8988T (cell line): ENCODE data around the gene KCNQ1OT1.

Source experiments
- DNase-seq: peaks from one replicate; pipeline ENCODE4 v3.0.0; 2011

The KCNQ1OT1 gene

DNA sequence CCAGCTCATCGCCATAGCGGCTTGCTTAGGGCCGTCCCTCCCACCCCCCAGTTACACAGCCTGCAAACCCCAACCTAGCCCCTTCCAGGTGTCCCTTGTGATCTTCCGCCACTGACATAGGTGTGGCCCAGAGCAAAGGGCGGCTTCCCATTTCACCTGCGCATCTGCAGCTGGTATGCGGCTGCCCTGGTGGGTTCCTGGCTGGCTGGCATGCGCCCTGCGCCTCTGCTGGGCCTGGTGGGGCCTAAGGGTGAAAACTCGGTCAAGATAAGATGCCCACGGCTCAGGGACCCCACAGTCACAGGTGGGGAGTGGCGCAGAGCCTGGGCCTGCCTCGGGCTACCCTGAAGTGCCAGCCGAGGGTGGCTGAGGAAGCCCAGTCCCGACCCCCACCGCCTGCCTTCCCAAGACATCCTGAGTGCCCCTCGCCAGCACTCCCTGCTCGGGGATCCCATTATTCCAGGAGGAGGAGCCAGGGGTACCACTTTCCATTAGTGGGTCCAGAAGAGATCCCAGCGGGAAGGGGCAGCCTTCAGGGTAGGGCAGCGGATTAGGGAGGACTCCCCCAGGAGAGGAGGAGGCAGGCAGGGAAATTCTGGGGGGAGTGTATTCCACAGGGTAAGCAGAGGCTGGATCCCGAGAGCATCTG lies 36.9 kb upstream of the KCNQ1OT1 start:
- no peak for DNase-seq

DNA sequence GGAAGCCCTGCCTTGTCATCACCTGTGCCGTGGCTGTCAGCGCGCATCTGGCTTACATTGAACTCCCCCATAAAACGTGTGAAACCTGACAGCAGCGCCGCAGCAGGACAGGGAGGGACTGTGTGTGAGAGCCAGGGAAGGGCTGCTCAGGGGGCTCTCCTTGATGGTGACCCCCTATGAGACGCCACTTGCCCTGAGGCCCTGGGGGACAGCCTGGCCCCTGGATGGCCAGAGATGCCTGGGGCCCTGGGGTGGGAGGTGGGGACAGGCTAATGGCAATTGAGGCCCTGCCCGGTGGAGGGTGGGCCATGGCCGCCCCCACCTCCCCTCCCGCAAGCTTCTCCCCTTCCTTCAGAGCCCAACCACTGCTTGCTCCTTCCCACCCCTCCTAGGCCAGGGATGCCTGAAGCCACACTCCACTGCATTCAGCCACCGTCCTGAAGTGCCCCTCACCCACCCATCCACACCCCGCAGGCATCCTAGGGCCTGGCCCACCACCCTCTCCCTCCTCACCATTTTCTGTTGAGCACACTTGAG lies 35.3 kb upstream of the KCNQ1OT1 start:
- DNase-seq, result no peak

- DNase-seq, result no peak
These were observed 34.6 kb upstream of the KCNQ1OT1 start for GRCh38 chr11:2734181-2735052.

- no peak for DNase-seq
These were observed 33.3 kb upstream of the KCNQ1OT1 start for GRCh38 chr11:2732940-2733628.

DNA sequence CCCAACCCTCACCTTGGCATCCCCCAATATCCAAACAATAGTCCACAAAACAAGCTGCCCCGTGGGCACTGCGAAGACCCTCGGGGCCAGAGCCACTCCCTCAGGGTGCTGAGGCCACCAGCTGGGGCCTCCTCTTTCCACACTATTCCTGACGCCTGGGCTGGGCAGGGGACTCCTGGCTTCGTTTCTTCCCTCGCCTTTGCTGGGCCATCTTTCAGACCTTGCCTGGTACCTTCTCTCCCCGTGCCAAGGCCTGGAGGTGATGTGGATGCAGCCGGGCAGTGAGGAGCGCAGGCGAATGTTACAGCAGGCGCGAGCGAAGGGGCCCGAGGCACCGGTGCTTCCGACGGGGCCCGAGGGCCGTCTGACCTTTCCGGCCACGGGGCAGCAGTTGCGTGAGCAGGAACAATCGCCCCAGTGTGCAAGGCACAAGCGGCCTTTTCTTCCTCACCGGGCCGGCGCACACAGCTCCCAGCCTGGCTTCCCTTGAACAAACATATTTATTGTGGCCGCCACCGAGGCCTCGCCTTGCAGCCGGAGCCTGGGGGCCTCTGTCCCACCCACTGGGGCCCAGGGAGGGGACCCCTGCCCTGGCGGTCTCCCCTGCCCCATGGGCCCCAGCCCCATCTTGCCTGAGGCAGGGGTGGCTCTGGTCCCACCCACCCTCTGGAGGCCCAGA lies 32.6 kb upstream of the KCNQ1OT1 start:
- no peak for DNase-seq

GRCh38 chr11:2731130-2732125 lies 31.6 kb upstream of the KCNQ1OT1 start:
- DNase-seq, result no peak

DNA sequence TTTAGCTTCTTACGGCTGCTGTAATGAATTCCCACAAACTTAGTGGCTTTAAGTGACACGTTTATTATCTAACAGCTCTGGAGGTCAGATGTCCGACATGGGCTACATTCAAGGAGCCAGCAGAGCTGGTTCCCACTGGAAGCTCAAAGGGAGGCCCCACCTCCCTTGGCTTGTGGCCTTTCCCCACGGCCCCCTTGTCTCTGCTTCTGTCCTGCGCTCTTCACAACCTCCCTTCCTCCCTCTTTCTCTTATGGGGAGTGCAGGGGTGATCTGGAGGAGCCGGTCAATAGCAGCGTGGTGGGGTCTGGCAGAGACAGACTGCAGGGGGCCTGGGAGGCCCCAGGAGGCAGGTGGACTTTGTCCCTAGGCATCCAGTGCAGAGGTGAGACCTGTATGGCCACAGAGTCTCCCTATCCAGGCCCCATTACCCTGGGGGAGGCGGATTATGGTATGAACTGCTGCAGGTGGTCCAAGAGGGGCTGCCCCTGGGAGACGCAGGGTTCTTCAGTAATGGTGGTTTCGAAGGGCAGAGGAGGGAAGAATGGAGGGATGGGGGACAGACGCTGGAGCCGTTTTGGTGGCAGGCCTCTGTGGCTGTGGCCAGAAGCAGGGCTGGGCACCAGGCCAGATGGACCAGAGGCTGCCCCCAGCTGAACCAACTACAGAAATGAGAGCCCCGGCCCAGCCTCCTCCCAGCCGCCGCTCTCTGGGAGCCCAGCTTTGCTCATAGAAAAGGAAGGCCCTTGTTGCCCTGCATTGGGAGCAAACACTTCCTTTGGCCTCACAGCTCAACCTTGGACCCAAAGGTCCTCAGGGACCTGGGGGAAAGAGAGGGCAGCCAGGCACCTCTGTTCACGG lies 30.7 kb upstream of the KCNQ1OT1 start:
- no peak for DNase-seq

DNA sequence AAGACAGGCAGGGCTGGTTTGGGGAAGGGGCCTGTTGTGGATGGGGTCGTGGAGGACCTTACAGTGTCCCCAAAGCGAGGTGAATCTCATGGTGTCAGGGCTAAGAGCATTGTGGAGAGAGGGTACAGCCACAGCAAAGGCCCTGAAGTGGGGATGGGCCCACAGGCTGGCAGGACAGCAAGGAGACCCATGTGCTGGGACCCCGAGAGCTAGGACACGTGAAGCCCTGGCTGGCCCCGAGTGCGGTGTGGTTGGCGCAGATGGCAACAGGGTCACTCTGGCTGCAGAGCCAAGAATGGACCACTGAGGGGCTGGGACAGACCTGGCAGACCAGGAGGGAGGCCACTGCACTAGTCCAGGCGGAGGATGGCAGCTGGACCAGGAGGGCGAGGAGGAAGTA lies 30.0 kb upstream of the KCNQ1OT1 start:
- DNase-seq, result no peak

DNA sequence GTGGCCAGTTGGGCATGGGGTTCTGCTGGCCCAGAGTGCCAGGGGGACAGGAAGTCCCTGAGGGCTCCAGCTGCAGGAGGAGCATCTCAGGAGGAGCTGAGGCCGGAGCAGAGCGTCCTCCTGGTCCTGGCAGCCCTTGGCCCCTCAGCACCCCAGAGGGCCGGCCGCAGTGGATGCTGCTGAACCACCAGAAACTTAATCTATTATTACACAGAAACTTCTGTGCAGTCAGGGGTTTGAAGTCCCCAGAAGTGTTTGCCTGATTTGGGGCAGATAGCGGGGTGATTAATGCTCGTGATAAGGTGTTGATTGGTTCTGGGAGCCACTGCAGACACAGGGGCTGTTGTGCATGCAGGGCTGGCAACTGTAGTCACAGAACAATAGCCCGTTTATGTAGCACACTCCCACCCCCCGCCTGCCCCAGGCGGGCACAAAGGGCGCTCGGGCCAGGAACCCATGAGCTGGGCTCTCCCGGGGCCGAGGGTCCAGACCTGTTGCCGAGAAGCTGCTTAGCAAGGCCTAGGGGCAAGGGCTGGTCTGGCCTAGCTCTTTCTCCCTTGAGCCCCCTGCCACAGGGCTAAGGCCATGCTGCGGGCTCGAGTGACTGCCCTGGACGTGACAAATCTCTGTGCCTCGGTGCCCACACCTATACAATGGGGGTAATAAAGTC lies 29.0 kb upstream of the KCNQ1OT1 start:
- no peak for DNase-seq

GRCh38 chr11:2728128-2728662 lies 28.4 kb upstream of the KCNQ1OT1 start:
- no peak for DNase-seq

DNA sequence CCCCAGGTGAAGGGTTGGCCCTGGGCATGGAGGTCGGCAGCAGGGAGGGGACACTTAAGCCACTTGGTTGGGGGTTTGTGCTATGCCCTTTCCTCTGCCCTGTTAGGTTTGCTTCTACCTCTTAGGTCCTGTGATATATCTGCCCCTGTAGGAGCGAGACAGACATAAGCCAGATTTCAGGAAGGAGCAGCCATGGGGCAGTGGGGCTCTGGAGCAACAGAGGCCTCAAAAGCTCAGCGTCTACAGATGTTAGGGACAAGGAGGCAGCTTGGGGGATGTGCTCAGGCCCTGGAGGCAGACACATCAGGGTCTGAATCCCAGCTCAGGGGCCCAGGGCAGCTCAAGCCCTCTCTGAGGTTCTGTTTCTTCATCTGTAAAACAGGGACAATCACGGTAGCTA lies 27.2 kb upstream of the KCNQ1OT1 start:
- DNase-seq, result no peak

- DNase-seq, result no peak
These were observed 25.8 kb upstream of the KCNQ1OT1 start for GRCh38 chr11:2725368-2726300.

- no peak for DNase-seq
These were observed 25.0 kb upstream of the KCNQ1OT1 start for GRCh38 chr11:2724653-2725367.

DNA sequence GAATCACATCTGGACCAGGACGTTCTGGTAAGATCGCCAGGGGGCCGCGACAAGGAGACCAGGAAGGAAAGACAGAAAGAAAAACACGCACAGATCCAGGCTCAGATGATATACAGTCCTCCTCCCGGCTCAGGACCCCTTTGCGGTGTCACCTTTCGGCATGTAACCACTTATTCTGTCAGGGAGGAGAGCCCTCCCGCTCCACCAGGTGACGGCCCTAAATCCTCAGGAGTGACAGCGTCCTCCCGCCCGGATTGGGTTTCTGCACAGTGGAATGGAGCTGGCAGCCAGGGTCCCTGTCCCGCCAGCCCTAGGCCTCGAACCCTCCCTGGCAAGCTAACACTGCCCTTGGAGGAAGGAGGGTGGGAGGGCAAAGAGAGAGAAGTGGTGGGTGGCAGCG lies 24.3 kb upstream of the KCNQ1OT1 start:
- DNase-seq, result no peak

DNA sequence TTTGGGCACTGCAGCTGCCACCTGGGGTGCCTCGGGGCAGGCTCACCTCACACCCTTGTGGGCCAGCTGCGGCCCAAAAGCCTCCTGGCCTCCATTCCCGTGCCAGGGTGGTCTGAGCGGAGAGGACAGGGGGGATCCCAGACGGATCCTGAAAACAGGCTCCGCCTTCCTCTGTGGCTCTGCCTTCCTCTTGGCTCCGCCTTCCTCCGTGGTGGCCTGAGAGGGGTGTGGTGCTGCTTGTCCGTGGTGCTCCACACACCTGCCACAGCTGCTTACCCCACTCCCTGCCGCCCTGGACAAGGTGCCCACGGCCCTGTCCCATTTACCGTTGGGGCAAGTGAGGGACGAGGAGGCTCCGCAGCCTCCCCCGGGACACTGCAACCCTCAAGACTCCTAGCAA lies 23.2 kb upstream of the KCNQ1OT1 start:
- no peak for DNase-seq

DNA sequence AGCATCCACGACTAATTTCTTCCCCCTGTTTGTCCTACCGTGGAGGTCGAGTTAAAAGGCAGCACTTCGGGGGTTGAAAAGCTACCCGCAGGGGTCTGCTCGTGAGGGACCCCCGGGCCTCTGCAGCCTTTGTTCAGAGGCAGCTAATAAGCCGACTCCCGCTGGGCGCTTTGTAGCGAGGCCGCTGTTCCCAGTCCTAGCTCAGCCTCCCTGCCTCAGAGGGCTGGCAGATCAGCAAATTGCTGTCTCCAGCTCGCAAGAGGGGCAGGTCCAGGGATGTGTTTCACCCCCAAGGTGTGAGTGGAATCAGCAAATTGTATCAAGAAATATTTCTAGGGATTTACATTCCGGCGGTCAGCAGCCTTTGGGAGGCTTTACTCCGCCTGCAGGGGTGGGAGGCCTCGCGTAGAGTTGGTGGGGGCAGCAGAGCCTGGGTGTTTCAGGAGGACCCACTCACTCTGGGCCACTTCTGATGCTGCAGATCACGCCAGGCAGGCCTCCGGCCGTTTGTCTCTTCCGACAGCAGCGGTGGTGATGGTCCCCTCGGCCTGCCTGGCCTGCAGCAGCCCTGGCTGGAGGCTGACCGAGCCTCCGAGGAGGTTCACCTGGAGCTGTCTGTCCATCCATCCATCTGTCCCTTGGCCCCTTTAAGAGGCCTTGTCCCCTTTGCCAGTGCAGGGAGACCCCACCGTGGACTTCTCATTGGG lies 21.6 kb upstream of the KCNQ1OT1 start:
- no peak for DNase-seq
